Ishikawa (cell line): Measurements from ENCODE around the gene EPB41L4B.

Experiments used
- CEBPB ChIP-seq: IDR thresholded peaks from 2 replicates; pipeline ENCODE4 v1.6.1; 2012
- CREB1 ChIP-seq: IDR thresholded peaks from 2 replicates; pipeline ENCODE4 v1.6.1; 2012; ENCODE audit warnings: low read depth
- EGR1 ChIP-seq: IDR thresholded peaks from 2 replicates; pipeline ENCODE4 v1.6.1; 2012
- EP300 ChIP-seq: IDR thresholded peaks from 2 replicates; pipeline ENCODE4 v1.6.1; 2012; ENCODE audit warnings: borderline replicate concordance
- FOXM1 ChIP-seq: IDR thresholded peaks from 2 replicates; pipeline ENCODE4 v1.6.1; 2012; ENCODE audit warnings: low read depth, borderline replicate concordance
- MAX ChIP-seq: IDR thresholded peaks from 2 replicates; pipeline ENCODE4 v1.6.1; 2012
- NFIC ChIP-seq: IDR thresholded peaks from 2 replicates; pipeline ENCODE4 v1.6.1; 2012
- RAD21 ChIP-seq: IDR thresholded peaks from 2 replicates; pipeline ENCODE4 v1.6.1; 2012; ENCODE audit warnings: low read depth
- REST ChIP-seq: IDR thresholded peaks from 2 replicates; pipeline ENCODE4 v1.6.1; 2012; ENCODE audit warnings: low read depth, mild to moderate bottlenecking
- TAF1 ChIP-seq: IDR thresholded peaks from 2 replicates; pipeline ENCODE4 v1.6.1; 2012; ENCODE audit warnings: low read depth, mild to moderate bottlenecking
- TCF12 ChIP-seq: IDR thresholded peaks from 2 replicates; pipeline ENCODE4 v1.6.1; 2012; ENCODE audit warnings: low read depth
- TEAD4 ChIP-seq: IDR thresholded peaks from 2 replicates; pipeline ENCODE4 v1.6.1; 2012
- USF1 ChIP-seq: IDR thresholded peaks from 2 replicates; pipeline ENCODE4 v1.6.1; 2012
- YY1 ChIP-seq: IDR thresholded peaks from 2 replicates; pipeline ENCODE4 v1.6.1; 2012; ENCODE audit warnings: low read depth
- ZBTB7A ChIP-seq: IDR thresholded peaks from 2 replicates; pipeline ENCODE4 v1.6.1; 2012; ENCODE audit warnings: low read depth

Gene EPB41L4B

DNA sequence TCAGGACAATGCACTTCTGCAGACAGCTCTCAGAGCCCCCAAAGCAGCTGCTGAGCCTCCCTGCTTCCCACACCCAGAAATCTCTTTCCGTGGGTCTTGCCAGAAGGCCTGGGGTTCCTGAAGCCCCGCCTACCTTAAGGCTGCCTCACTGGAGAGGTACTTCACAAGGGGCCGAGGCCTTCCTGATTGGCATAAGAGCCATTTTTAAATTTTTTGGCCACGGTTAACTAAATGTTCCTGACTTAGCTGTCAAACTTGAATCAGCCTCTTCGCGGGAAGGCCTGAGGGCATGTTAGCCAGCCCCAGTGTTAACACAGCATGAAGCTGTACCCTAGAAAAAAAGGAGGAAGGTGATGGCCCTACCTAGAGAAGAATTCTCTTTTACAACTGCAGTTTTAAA is 20.7 kb upstream of the EPB41L4B start:
- no peak for TF ChIP-seq TAF1
- no peak for TF ChIP-seq YY1
- TF ChIP-seq CEBPB, result no peak
- TF ChIP-seq RAD21, result no peak
- TF ChIP-seq MAX, result no peak
- TF ChIP-seq ZBTB7A, result no peak
- TF ChIP-seq CREB1, result no peak
- TF ChIP-seq FOXM1, result no peak
- no peak for TF ChIP-seq REST
- no peak for TF ChIP-seq EP300
- no peak for TF ChIP-seq TEAD4

- TF ChIP-seq EGR1 (no peak), FOXM1 (no peak), USF1 (no peak), TAF1 (no peak), EP300 (no peak), CEBPB (no peak), YY1 (no peak), MAX (no peak), TEAD4 (no peak), TCF12 (no peak), REST (no peak), ZBTB7A (no peak), RAD21 (no peak), CREB1 (no peak)
Observed at GRCh38 chr9:109336409-109336808, 15.6 kb upstream of the EPB41L4B start.

GRCh38 chr9:109335929-109336328 is 15.1 kb upstream of the EPB41L4B start:
- TF ChIP-seq EGR1, result no peak
- TF ChIP-seq CEBPB, result no peak
- TF ChIP-seq REST, result no peak
- no peak for TF ChIP-seq MAX
- TF ChIP-seq RAD21, result no peak
- no peak for TF ChIP-seq NFIC
- TF ChIP-seq YY1, result no peak
- no peak for TF ChIP-seq FOXM1
- TF ChIP-seq TAF1, result no peak
- no peak for TF ChIP-seq USF1
- TF ChIP-seq TCF12, result no peak

- TF ChIP-seq EGR1 (no peak), CREB1 (no peak), FOXM1 (no peak), YY1 (no peak), USF1 (no peak), EP300 (no peak), RAD21 (no peak), TEAD4 (no peak), CEBPB (no peak), MAX (no peak), ZBTB7A (no peak), TAF1 (no peak), REST (no peak), TCF12 (no peak), NFIC (no peak)
Observed at GRCh38 chr9:109335121-109335520, 14.3 kb upstream of the EPB41L4B start.
